ENCODE data around the gene ASCC1. TPM values are rescaled to one million over a fixed set of nuclear protein-coding genes. Genes with fewer than 3 reads are reported as not detected.

The ASCC1 gene
- total and polyA plus RNA-seq, 2 donors (not counting 1 experiment from before 2014, with no cell fraction given): 17.9 to 28.1 TPM

DNA sequence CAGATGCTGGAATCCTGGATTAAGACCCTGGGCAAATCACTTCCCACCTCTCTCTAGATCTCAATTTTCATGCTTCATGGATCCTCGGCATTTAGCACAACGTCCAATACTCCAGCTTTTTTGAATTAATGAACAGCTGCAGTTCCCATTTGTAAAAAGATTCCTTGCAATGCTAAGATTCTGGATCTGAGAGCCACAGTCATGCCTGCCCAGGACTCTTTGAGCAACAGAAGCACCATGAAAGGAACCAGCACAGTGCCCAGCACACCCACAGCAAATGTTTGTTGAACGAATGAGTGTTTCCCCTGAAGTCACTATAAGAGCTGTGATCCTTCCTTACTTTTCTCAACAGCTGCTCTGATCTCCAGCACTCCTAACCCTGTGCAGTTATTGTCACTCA, 36.9 kb upstream of the ASCC1 start:
- Histone ChIP-seq H3K79me2 (ENCODE audit: control insufficient read depth, insufficient read depth, low read length) (no peaks in the 10 kb centered on the region), H3K4me3 (ENCODE audit: control extremely low read depth in 1 of 5, extremely low read depth in 1 of 5, insufficient read depth in 1 of 5, low read depth in 2 of 5, low read length in 4 of 5) (no peak overlapping the region), H3K36me3 (replicated peaks in 1 of 2; ENCODE audit: control extremely low read depth in 1 of 2, control insufficient read depth in 1 of 2, extremely low read depth in 1 of 2, insufficient read depth in 2 of 2, low read length in 1 of 2) (no peaks in the 10 kb centered on the region), H3K27me3 (replicated peaks in 1 of 4; ENCODE audit: control extremely low read depth in 1 of 4, control insufficient read depth in 3 of 4, insufficient read depth in 4 of 4, low read length in 3 of 4) (no peaks in the 10 kb centered on the region), H3K9ac (ENCODE audit: low read length) (no peak overlapping the region), H3K4me2 (replicated peaks; ENCODE audit: low read depth, low read length, poor library complexity, severe bottlenecking) (no peak overlapping the region), H3K4me1 (ENCODE audit: control insufficient read depth in 2 of 2, insufficient read depth in 2 of 2, low read length in 2 of 2) (peaks cover 75 to 82% of the 10 kb centered on the region in 2 donors), H4K20me1 (ENCODE audit: control insufficient read depth, insufficient read depth, low read length, poor library complexity, severe bottlenecking) (no peaks in the 10 kb centered on the region), H3K27ac (ENCODE audit: low read length in 2 of 2) (no peak overlapping the region), H2AFZ (ENCODE audit: insufficient read depth, low read depth, low read length, poor library complexity, severe bottlenecking) (no peak overlapping the region), H3K9me3 (ENCODE audit: control extremely low read depth in 1 of 3, control insufficient read depth in 2 of 3, insufficient read depth in 1 of 3, low read length in 2 of 3) (peaks cover 0 to 3% (median 0%) of the 10 kb centered on the region in 3 donors)
- Mint-ChIP-seq H3K4me3 (peak overlapping the region; percentile 35), H3K27ac (peak overlapping the region; percentile 79), H3K27me3 (no peaks in the 10 kb centered on the region), H3K4me1 (peaks cover 67% of the 10 kb centered on the region), H3K9me3 (ENCODE audit: insufficient read depth) (no peaks in the 10 kb centered on the region)
- 90% methylated on average over 3 of the region's 3 CpGs for WGBS (ENCODE audit: insufficient coverage)
- ATAC-seq (ENCODE audit: low read depth) (no peak), DNase-seq (no peak)
- TF ChIP-seq EZH2 (IDR thresholded peaks at IDR 0.05; ENCODE audit: borderline replicate concordance, insufficient read depth, low read depth, low read length, poor library complexity, severe bottlenecking): no peak
- TF ChIP-seq, protein P1, sequence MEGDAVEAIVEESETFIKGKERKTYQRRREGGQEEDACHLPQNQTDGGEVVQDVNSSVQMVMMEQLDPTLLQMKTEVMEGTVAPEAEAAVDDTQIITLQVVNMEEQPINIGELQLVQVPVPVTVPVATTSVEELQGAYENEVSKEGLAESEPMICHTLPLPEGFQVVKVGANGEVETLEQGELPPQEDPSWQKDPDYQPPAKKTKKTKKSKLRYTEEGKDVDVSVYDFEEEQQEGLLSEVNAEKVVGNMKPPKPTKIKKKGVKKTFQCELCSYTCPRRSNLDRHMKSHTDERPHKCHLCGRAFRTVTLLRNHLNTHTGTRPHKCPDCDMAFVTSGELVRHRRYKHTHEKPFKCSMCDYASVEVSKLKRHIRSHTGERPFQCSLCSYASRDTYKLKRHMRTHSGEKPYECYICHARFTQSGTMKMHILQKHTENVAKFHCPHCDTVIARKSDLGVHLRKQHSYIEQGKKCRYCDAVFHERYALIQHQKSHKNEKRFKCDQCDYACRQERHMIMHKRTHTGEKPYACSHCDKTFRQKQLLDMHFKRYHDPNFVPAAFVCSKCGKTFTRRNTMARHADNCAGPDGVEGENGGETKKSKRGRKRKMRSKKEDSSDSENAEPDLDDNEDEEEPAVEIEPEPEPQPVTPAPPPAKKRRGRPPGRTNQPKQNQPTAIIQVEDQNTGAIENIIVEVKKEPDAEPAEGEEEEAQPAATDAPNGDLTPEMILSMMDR (IDR thresholded peaks at IDR 0.05): no peak
- CTCF ChIA-PET: interaction anchor here (0.7 to 1.1 kb wide), 3 partner anchors 8 to 87 kb away, joined by 3 to 4 read pairs (median 4); no protein-coding TSS in a partner anchor
- intact Hi-C loops (cut with micrococcal nuclease): no loop called here
- POLR2A ChIA-PET: interaction anchor here (0.7 to 2.5 kb wide), 2 partner anchors 22 to 44 kb away, joined by 3 to 6 read pairs; no protein-coding TSS in a partner anchor

DNA sequence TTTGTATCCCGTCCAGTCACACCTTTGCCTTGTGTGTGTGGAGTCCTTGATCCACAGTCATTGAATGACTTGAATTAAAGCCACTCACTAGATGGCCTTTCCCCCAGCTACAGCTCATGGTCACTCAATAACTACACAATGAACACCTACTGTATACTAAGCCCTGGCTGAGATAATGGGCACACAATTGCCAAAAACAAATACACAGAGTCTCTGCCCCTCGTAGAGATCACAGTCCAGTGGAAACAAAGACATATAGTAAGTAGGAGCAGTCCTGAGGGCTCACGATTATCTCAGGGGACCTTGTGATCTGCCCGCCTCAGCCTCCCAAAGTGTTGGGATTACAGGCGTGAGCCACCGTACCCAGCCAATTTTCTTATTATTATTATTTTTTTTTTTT, 35.6 kb upstream of the ASCC1 start:
- Mint-ChIP-seq H3K27ac (peak overlapping the region; percentile 77), H3K4me1 (peaks cover 71% of the 10 kb centered on the region), H3K27me3 (no peaks in the 10 kb centered on the region), H3K9me3 (ENCODE audit: insufficient read depth) (no peaks in the 10 kb centered on the region), H3K4me3 (peak overlapping the region; percentile 12)
- Histone ChIP-seq H2AFZ (ENCODE audit: insufficient read depth, low read depth, low read length, poor library complexity, severe bottlenecking) (no peak overlapping the region), H3K9me3 (ENCODE audit: control extremely low read depth in 1 of 3, control insufficient read depth in 2 of 3, insufficient read depth in 1 of 3, low read length in 2 of 3) (peaks cover 0 to 3% (median 0%) of the 10 kb centered on the region in 3 donors), H3K27ac (ENCODE audit: low read length in 2 of 2) (no peak overlapping the region), H3K36me3 (replicated peaks in 1 of 2; ENCODE audit: control extremely low read depth in 1 of 2, control insufficient read depth in 1 of 2, extremely low read depth in 1 of 2, insufficient read depth in 2 of 2, low read length in 1 of 2) (no peaks in the 10 kb centered on the region), H3K4me3 (ENCODE audit: control extremely low read depth in 1 of 5, extremely low read depth in 1 of 5, insufficient read depth in 1 of 5, low read depth in 2 of 5, low read length in 4 of 5) (no peak overlapping the region), H4K20me1 (ENCODE audit: control insufficient read depth, insufficient read depth, low read length, poor library complexity, severe bottlenecking) (no peaks in the 10 kb centered on the region), H3K4me2 (replicated peaks; ENCODE audit: low read depth, low read length, poor library complexity, severe bottlenecking) (no peak overlapping the region), H3K9ac (ENCODE audit: low read length) (no peak overlapping the region), H3K27me3 (replicated peaks in 1 of 4; ENCODE audit: control extremely low read depth in 1 of 4, control insufficient read depth in 3 of 4, insufficient read depth in 4 of 4, low read length in 3 of 4) (no peaks in the 10 kb centered on the region), H3K79me2 (ENCODE audit: control insufficient read depth, insufficient read depth, low read length) (peaks cover 2% of the 10 kb centered on the region), H3K4me1 (ENCODE audit: control insufficient read depth in 2 of 2, insufficient read depth in 2 of 2, low read length in 2 of 2) (peaks cover 78 to 82% of the 10 kb centered on the region in 2 donors)
- no peak for DNase-seq
- WGBS (ENCODE audit: insufficient coverage): no CpG with 5 or more reads among the region's 6 CpGs
- CTCF ChIA-PET: interaction anchor here (1.4 kb wide), 1 partner anchor 23 kb away, joined by 3 read pairs; no protein-coding TSS in a partner anchor
- ATAC-seq (ENCODE audit: low read depth): no peak
- intact Hi-C loops (cut with micrococcal nuclease): no loop called here
- TF ChIP-seq, protein P1 (IDR thresholded peaks at IDR 0.05): no peak
- no peak for TF ChIP-seq EZH2 (IDR thresholded peaks at IDR 0.05; ENCODE audit: borderline replicate concordance, insufficient read depth, low read depth, low read length, poor library complexity, severe bottlenecking)
- POLR2A ChIA-PET: interaction anchor here (0.7 kb wide), 1 partner anchor 1733 kb away, joined by 5 read pairs; no protein-coding TSS in a partner anchor
